ENCODE data around the gene CEP128.

CEP128 gene

GRCh38 chr14:80941241-80942185 is at the start of gene CEP128 (continued):
- TF ChIP-seq BCL11A (tag by site-specific recombination; IDR thresholded peaks at IDR 0.05; ENCODE audit: low read depth) (no peak), ZNF521 (tag by site-specific recombination; IDR thresholded peaks at IDR 0.05) (no peak), ZNF777 (tag by site-specific recombination; IDR thresholded peaks at IDR 0.05; ENCODE audit: borderline replicate concordance) (no peak), BCL11B (tag by site-specific recombination; IDR thresholded peaks at IDR 0.05; ENCODE audit: low read depth) (no peak), ZBTB10 (tag by site-specific recombination; IDR thresholded peaks at IDR 0.05) (no peak), ZNF404 (tag by site-specific recombination; IDR thresholded peaks at IDR 0.05) (no peak), ZNF2 (tag by site-specific recombination; IDR thresholded peaks at IDR 0.05) (0 out of 2 replicates have a peak, but pooled peaks have one; percentile 34), MZF1 (tag by site-specific recombination; IDR thresholded peaks at IDR 0.05; ENCODE audit: borderline replicate concordance) (no peak), WT1 (tag by site-specific recombination; IDR thresholded peaks at IDR 0.05) (no peak), ZBTB48 (tag by site-specific recombination; IDR thresholded peaks at IDR 0.05) (peak; percentile 96), ZNF585B (tag by site-specific recombination; IDR thresholded peaks at IDR 0.05) (no peak), GFI1B (tag by site-specific recombination; IDR thresholded peaks at IDR 0.05) (no peak), ZNF239 (tag by site-specific recombination; IDR thresholded peaks at IDR 0.05) (no peak), ZSCAN18 (tag by site-specific recombination; IDR thresholded peaks at IDR 0.05) (no peak), ZSCAN23 (tag by site-specific recombination; IDR thresholded peaks at IDR 0.05) (no peak; the same call in 1 of the 2 replicates), HOXC10 (CRISPR knock-in tag; IDR thresholded peaks at IDR 0.05) (no peak), ZNF292 (tag by site-specific recombination; IDR thresholded peaks at IDR 0.05; ENCODE audit: borderline replicate concordance, low read depth) (no peak), ZNF571 (tag by site-specific recombination; IDR thresholded peaks at IDR 0.05) (no peak), ZNF664 (tag by site-specific recombination; IDR thresholded peaks at IDR 0.05) (no peak), ZNF391 (tag by site-specific recombination; IDR thresholded peaks at IDR 0.05; ENCODE audit: borderline replicate concordance, low read depth) (no peak), ZNF677 (tag by site-specific recombination; IDR thresholded peaks at IDR 0.05) (no peak), ZFP69B (tag by site-specific recombination; IDR thresholded peaks at IDR 0.05) (peak; percentile 44; the same call in 1 of the 2 replicates), ZSCAN30 (tag by site-specific recombination; IDR thresholded peaks at IDR 0.05) (no peak), ZNF747 (tag by site-specific recombination; IDR thresholded peaks at IDR 0.05) (no peak), ATF2 (tag by site-specific recombination; IDR thresholded peaks at IDR 0.05; ENCODE audit: low read depth) (no peak), ZNF596 (tag by site-specific recombination; IDR thresholded peaks at IDR 0.05) (no peak), ZNF791 (tag by site-specific recombination; IDR thresholded peaks at IDR 0.05) (no peak), ZNF629 (tag by site-specific recombination; IDR thresholded peaks at IDR 0.05) (0 out of 2 replicates have a peak, but pooled peaks have one; percentile 23), ZNF221 (tag by site-specific recombination; IDR thresholded peaks at IDR 0.05; ENCODE audit: borderline replicate concordance) (no peak), SP7 (tag by site-specific recombination; IDR thresholded peaks at IDR 0.05) (0 out of 2 replicates have a peak, but pooled peaks have one; percentile 18), SP2 (tag by site-specific recombination; IDR thresholded peaks at IDR 0.05) (peak; percentile 54), ZNF302 (tag by site-specific recombination; IDR thresholded peaks at IDR 0.05; ENCODE audit: low read depth) (no peak), SCRT2 (tag by site-specific recombination; IDR thresholded peaks at IDR 0.05) (no peak), KLF10 (tag by site-specific recombination; IDR thresholded peaks at IDR 0.05) (no peak), ZBTB17 (tag by site-specific recombination; IDR thresholded peaks at IDR 0.05) (peak; percentile 89), ZFP3 (tag by site-specific recombination; IDR thresholded peaks at IDR 0.05; ENCODE audit: low read depth) (no peak), ZIC2 (tag by site-specific recombination; IDR thresholded peaks at IDR 0.05) (peak; percentile 47)

Measured in HEK293 (cell line).